ENCODE results near the gene SLC25A21.
"Not testable (repeated sequence)": the region's sequence is repeated elsewhere in the genome, so short reads cannot be mapped to it uniquely, and the experiment has no call there.

SLC25A21 gene

DNA sequence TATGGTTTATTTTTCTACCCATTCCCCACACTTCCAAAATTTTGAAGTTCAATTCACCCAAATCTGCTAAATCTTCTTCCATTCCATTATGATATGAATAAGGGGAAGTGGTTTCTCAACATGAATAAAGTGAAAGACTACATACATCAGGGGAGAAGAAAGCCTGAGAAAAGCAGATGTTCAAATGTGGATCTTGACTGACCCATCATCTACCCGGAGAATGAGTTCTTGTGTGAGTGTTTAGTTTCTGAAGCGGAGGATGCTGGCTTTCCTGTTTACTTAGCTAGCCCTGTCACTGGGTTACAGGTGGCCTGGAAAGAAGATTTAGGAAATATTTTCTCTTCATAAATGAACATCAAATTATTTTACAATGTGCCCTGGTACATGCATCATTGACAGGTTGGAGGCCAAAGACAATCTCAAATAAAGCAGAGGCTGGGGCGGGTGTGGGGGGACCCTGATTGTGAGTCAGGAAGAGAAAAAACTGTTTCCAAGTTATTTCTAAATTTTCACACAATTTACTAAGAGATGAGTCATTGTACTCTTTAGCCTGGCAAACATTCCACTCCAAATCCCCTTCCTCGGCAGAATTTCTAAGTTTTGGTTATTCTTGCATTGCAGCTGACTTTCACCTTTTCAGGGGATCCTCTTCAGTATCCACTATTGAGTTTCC, 135.6 kb downstream of the SLC25A21 start:
- no peak for DNase-seq

DNA sequence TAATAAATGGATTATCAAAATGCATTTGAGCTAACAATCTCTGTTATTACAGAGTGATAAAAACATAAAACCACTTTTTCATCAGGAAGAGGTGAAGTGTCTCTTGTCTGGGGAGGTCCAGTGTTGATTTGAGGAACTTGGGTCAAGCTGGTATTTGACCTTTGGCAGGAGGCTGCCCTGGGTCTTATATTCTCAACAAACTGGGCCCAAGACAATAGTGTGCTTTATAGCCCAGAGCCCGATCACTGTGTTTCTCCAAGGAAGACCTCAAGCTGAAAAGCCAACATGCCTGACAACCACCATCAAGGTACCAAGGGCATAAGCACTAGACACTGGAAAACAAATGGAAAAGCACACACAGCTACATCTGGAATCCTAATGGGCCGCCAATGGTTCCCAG, 137.0 kb downstream of the SLC25A21 start:
- no peak for DNase-seq

- no peak for DNase-seq
Observed at GRCh38 chr14:37034410-37035285, 137.8 kb downstream of the SLC25A21 start.

DNA sequence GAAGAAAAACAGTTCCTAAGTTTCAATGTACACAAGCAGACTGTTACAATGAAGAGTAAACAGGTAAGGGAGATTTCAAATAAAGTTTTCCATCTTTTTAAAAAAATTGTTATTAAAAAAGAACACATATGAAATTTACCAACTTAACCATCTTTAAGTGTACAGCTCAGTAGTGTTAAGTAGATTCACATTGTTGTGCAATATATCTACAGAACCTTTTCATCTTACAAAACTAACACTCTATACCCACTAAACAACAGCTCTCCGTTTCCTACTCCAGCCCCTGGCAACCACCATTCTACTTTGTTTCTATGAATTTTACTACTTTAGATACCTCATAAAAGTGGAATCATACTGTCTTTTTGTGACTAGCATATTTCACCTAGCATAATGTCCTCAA, 139.5 kb downstream of the SLC25A21 start:
- no peak for DNase-seq

DNA sequence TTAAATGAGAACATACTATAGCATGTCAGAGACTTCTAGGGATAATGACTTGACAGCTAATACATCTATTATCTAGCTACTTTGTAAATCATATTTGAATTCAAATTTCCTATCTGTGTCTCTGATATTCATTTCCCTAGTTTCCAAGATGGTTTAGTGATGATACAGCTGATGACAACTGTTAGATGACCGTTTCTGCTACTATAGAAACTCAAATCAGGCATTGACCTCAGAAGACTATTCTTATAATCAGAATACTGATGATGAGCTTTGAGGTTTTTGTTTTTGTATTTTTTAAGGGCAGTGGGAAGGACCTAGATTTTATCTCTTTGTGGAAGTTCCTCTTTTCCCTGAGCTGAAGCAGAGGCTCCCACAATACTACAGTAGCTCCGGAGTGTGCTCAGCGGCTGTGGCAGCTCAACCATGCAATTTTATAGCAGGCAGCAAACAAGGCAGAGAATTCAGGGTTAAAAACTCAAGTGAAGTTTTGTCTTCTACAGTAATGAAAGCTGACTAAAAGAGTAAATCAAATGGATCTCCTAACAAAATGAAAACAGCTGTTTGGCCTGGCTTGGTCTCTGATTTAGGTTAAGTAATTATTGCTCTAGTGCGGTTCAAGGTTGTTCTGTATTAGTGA, 145.1 kb downstream of the SLC25A21 start:
- no peak for DNase-seq

DNA sequence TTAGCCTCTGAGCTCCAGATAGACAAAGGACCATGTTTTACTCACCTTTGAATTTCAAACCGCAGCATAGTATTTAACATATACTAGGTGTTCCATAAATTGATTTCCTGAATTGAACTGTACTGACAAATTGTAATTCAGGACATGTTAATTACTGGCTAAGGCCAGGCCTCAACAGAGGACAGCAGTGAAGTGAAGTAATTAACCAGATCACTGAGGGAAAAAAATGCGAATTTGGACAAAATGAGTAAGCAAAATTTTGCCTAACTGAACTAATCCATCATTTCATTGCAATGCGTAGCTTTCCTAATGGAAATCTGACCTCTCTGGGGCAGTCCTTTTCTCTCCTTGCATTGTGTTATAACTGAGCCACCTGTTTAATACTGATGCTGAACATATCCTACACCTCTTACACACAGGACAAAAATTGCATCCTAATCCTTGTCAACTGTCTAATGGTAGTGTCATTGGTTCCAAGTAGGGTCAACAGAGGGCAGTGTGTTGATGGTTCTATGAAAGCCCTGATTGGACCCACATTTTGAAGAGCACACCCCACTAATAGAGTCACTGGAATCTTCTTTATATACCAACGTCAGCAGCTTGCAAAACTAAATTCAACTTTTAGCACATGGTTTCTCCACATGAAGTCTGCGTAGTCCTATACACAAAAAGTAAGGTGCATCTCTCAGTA, 148.4 kb downstream of the SLC25A21 start:
- no peak for DNase-seq

DNA sequence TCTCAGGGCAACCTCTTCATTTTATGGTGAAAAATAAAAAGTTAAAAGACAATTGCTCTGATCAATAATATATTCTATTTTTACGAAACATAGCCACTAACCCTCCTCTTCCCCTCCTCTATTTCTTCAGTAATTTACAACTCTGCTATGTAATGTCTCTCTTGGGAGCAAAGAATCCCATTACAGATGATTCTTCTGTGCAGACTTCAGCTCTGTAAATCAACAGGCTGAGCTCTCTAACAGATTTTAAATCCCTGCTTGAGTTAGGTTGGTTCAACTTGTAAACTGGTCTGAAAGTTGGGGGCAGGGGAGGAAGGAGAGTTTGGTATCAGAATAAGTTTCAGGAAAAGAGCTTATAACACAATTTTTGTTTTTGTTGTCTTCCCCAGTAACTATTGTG, 151.0 kb downstream of the SLC25A21 start:
- no peak for DNase-seq

DNA sequence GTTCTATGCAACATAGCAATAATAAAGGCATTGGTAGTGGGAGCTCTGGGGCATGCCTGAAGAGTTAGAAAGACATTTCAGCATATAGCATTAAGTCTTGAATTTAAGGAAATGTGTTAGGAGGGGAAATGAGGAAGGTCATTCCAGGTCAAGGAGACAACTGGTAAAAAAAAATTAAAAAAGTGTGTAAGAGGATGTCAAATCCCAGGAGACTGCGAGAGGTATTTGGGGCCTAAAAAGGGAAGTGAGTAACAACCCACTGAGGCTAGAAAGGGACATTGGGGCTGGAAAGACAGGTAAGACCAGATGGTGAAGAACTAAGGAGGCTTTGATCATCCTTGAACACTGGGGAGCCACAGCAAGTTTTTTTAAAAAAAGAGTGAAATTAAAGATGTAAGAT, 152.9 kb downstream of the SLC25A21 start:
- DNase-seq: no peak

GRCh38 chr14:37018571-37019240, 153.7 kb downstream of the SLC25A21 start:
- no peak for DNase-seq

GRCh38 chr14:37013078-37013477, 159.3 kb downstream of the SLC25A21 start:
- no peak for DNase-seq

DNA sequence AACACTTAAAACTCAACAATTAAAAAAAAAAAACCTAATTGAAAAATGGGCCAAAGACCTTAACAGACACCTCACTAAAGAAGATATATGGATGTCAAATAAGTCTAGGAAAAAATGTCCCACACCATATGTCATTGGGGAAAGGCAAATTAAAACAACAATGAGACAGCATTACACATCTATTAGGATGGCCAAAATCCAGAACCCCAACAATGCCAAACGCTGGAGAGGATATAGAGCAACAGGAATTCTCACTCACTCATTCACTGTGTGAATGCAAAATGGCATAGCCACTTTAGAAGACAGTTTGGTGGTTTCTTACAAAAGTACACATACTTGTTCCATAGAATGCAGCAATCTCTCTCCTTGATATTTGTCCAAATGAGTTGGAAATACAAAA, 173.7 kb downstream of the SLC25A21 start:
- DNase-seq: no peak

- DNase-seq: no peak
Observed at GRCh38 chr14:36997843-36998242, 174.6 kb downstream of the SLC25A21 start.

DNA sequence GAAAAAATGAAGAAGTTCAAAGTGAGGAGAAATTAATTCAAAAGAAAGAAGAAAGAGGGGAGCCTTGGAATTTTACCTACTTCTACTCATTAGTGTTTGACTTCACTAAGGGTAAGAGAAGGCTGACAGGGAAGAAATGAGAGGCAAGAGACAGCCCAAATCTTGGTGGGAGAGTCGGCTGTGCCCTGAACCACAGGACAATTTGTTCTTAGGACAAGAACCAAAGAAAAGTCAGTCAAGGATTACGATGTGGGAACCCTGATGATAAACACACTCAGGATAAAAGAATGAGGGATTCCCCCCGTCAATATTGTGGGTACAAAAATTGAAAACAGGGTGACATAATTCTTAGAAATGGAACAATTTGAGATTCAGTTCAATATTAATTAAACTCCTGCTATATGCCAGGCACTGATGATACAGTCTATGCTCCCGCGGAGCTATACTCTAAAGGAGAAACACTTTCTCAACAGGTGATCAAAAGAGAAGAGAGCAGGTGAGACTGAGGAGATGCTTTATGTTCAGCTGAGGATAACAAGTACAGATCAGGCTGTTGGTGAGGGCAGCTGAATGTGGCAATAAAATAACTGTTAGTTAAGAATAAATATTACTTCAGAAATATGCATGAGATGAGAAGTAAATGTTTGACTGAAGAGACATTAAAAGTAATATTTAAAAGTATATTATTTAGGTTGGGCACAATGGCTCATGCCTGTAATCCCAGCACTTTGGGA, 175.4 kb downstream of the SLC25A21 start:
- no peak for DNase-seq

GRCh38 chr14:36996133-36996856, 176.1 kb downstream of the SLC25A21 start:
- DNase-seq: no peak

GRCh38 chr14:36989806-36990205, 182.6 kb downstream of the SLC25A21 start:
- DNase-seq: no peak

DNA sequence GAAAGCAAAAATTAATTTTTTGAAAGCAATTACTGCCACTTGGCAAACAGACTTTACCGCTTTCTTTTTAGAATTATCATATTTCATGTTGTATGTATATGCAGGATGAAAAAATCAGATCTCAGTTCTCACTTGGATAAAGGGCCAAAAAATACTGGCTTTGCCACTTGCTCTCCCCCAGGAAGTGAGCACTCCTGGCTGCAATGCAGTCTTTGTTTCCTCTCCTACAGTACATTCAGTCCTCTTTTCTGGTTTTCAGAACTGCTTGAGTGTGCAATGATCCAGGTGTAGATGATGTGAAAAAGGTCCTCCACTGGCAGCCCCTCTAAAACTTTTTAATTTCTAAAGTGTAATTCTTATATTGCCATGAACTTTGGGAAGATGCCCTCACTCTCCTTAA, 183.4 kb downstream of the SLC25A21 start:
- no peak for DNase-seq

- no peak for DNase-seq
Observed at GRCh38 chr14:36988568-36988967, 183.8 kb downstream of the SLC25A21 start.

GRCh38 chr14:36986407-36986806, 186.0 kb downstream of the SLC25A21 start:
- DNase-seq: no peak

- no peak for DNase-seq
Observed at GRCh38 chr14:36981832-36982529, 190.4 kb downstream of the SLC25A21 start.

DNA sequence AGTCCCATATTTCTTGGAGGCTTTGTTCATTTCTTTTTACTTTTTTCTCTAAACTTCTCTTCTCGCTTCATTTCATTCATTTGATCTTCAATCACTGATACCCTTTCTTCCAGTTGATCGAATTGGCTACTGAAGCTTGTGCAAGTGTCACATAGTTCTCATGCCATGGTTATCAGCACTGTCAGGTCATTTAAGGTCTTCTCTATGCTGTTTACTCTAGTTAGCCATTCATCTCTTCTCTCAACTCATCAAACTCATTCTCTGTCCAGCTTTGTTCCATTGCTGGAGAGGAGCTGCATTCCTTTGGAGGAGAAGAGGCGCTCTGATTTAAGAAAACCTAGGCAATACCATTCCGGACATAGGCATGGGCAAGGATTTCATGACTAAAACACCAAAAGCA, 192.0 kb downstream of the SLC25A21 start:
- not testable (repeated sequence) for DNase-seq

DNA sequence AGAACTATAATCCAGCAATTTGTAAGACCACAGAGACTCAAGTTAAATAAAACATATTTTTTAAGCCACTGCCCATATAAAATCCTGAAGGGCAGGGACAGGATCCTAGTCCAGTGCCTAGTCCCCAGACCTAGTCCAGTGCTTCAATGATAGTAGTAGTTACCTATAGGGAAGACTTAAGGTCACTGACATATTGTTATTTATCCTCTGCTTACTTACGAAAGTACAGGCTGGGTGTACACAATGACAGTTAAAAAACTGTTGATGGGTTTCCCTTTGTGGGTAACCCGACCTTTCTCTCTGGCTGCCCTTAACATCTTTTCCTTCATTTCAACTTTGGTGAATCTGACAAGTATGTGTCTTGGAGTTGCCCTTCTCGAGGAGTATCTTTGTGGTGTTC, 192.5 kb downstream of the SLC25A21 start:
- DNase-seq: no peak

All from GDM1 (cell line).